LNCAP (cell line): Measurements from ENCODE around the gene GNAS-AS1.

ENCODE experiments used
- CTCF ChIP-seq: fragments of 450-650 bp; IDR thresholded peaks from 2 replicates; pipeline ENCODE4 v1.5.1; 2017; ENCODE audit warnings: mild to moderate bottlenecking

Gene GNAS-AS1

GRCh38 chr20:58784321-58785074, 66.2 kb downstream of the GNAS-AS1 start:
- no peak for TF ChIP-seq CTCF

GRCh38 chr20:58783511-58784011, 67.1 kb downstream of the GNAS-AS1 start:
- no peak for TF ChIP-seq CTCF

GRCh38 chr20:58781138-58781537, 69.6 kb downstream of the GNAS-AS1 start:
- no peak for TF ChIP-seq CTCF

GRCh38 chr20:58778760-58779159, 71.9 kb downstream of the GNAS-AS1 start:
- no peak for TF ChIP-seq CTCF

GRCh38 chr20:58777657-58778056, 73.0 kb downstream of the GNAS-AS1 start:
- no peak for TF ChIP-seq CTCF

- TF ChIP-seq CTCF: no peak
Measured at GRCh38 chr20:58776109-58776508, 74.6 kb downstream of the GNAS-AS1 start.

GRCh38 chr20:58775371-58775770, 75.3 kb downstream of the GNAS-AS1 start:
- TF ChIP-seq CTCF: no peak
